Sciatic nerve (tissue), 2 donors: ENCODE results near the gene CALD1. TPM values are rescaled to one million over a fixed set of nuclear protein-coding genes. Genes with fewer than 3 reads are reported as not detected.

ENCODE experiments used
- ATAC-seq: fragments of 200-7000 bp; cut with Tn5 transposase; one replicate; pipeline ENCODE4 v1.9.1; 2020; ENCODE audit warnings: mild to moderate bottlenecking, moderate library complexity
- DNase-seq: peaks from one replicate; pipeline ENCODE4 v3.0.0-alpha.2; 2020; ENCODE audit warnings: low spot score
- intact Hi-C: fragments of 100-400 bp; cut with DNase I; formaldehyde crosslinking; loops from one replicate; pipeline ENCODE4 v1.14.2; 2022
- total RNA-seq: library from RNA; stranded (reverse); fragmentation: NEBNext Ultra II Directional; extraction: Animal tissue kit (Norgen Biotek cat#: 25700); gene quantifications from one replicate; pipeline ENCODE4 v1.2.1, GENCODE V29; 2021
- donor health status: DM: no; HTN: no; CAD: no.
- donor health status: DM: no; HTN: no; CAD: no.

The CALD1 gene
- total RNA-seq, 1 donor from 2014 or later, result 534 TPM

DNA sequence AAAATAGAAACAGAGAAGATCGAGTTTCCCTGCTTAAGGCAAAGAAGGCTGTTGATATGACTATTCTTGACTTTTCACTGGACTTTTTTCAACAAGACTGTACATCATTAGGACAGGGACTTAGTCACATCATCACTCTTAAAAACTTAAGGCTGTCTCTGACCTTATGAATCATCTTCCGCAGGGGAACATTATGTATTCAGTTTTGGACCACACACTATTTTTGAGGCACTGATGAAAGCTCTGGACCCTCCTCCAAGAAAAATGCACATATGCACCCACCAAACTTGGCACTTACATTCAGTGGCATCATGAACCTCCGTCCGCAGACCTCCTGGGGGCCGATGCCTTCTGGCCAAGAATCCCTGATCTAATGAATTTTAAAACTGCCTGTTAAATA, 96.4 kb downstream of the CALD1 start:
- no peak for DNase-seq
- peak; percentile 66 for ATAC-seq
- intact Hi-C loops, result no loop called here

DNA sequence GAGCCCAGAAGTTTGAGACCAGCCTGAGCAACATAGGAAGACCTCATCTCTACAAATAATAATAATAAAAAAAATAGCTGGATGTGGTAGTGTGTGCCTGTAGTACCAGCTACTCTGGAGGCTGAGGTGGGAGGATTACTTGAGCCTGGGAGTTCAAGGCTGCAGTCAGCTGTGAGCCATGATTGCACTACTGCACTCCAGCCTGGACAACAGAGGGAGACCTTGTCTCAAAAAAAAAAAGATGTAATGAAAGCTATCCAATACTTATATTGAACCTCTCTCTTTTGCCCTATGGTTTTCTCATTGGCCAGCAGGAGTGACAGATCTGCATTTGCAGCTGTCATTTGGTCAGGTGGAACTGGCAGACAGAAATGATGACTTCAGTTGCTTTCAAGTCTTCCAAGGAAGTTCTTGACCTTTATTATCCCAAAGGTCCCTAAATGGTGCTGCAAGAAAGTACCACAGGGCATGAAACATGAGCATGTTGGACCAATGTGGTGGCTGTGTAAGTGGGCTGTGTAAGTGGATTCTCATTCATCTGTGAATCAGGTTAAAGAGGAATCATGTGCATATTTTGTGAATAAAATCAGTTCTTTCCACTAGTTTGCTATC, 99.4 kb downstream of the CALD1 start:
- intact Hi-C loops, result no loop called here
- no peak for DNase-seq
- ATAC-seq, result no peak

DNA sequence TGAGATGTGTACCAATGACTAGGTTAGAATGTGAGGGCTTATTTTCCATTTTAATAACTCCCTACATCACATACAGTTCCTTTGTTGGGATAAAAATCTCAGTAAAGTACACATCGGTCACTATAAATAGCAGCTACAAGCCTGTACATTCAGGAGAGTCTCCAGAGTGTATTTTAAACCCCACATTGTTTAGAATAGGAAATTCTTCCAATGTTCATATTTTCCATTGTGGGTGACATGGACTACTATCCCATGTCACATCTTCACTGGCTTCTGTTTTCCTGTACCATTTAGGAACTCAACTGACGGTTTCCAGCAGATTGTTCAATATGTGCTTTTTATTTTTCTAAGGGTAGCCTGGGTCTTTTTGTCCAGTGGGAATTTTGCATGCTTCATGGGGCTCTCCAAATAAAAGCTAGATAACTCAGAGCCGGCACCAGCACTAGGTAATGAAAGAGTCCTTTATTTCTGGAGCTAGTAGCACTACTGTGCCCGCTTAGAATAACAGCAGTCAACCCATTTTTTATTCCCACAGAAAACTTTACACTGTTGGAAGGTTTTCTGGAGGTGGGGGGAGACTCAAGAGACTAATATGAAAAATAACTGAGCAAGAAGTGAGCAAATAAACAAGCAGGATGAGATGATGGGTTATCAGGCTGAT, 100.5 kb downstream of the CALD1 start:
- intact Hi-C loops, result no loop called here
- DNase-seq (no peak), ATAC-seq (no peak)

DNA sequence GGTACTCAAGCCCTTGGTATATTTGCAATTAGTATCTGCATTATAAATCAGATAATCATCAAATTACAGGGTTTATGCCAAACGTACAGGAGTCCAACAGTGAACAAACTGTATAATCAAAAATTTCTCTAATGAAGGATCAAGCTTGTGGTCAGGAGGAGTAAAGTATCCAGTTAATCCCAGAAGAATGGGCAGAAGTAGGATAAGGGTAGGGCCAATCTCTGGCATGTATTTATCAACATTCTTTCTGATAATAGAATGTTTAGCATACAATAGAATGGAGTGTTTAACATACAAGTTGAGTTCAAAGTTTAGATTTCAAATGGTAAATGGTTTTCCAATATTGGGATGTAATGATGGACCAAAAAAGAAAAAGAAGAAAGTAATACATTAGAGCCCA, 103.0 kb downstream of the CALD1 start:
- intact Hi-C loops, result no loop called here
- DNase-seq (no peak), ATAC-seq (no peak)

DNA sequence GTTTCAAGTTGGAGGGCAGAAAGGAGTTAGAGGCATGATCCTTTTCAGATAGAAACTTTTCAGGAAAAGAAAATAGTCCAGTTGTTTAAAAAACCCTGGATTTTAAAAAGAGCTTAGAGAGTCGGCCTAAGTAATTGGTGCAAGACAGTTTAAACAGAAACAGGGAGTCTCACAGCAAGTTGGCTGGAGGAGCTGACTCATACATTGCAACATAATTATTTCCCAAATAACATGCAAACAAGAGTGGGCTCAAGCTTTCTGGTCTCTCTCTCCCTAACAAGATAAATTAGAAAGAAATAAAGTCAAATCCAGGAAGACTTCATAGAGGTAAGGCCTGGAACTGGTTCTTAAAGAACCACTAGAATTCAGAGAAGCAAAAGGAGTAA, 106.5 kb downstream of the CALD1 start:
- DNase-seq (no peak), ATAC-seq (peak; percentile 63)
- intact Hi-C loops, result no loop called here

DNA sequence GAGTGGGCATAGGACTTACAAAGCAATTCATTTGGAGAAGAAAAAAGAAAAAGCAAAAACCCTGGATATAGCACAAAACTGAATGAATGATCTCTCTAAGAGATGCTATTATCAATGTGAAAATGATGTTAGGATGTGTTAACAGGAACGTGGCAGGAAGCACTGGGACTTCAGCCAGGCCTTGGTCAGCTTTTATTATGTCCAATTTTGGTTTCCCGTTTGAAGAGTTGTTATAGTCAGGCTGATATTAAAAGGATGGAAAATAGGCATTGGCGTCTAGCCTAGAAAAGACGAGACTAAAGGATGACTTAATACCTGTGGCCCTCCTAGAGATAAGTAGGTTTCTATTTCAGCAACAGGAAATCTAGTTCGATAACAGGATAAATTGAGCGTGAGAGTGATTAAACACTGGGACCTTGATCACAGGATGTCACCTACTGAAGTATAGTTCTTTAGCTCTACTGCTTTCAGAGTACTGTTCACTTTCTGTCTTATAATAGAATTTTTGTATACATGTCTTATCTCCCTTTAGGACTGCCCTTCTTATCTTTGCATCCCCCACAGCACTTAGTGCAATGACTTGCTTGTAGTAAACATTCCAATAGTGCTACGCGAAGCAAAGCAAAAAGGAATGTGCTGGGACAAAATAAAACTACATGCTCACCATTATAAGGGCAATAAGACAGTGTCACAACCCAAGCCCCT, 107.1 kb downstream of the CALD1 start:
- DNase-seq (peak; percentile 69), ATAC-seq (peak; percentile 14)
- intact Hi-C loops, result no loop called here

DNA sequence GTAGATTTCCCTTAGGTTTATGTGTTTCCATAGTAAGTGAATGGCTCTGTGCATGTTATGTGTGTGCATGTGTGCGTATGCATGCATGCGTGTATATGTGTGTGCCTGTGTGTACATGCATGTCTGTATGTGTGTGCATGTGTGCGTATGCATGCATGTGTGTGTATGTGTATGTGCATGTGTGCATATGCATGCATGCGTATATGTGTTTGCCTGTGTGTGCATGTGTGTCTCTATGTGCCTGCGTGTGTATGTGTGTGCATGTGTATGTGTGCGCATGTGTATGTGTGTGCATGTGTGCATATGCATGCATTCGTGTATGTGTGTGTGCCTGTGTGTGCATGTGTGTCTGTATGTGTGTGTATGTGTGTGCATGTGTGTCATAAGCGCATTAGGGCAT, 108.1 kb downstream of the CALD1 start:
- no peak for DNase-seq
- ATAC-seq, result no peak
- intact Hi-C loops, result no loop called here

DNA sequence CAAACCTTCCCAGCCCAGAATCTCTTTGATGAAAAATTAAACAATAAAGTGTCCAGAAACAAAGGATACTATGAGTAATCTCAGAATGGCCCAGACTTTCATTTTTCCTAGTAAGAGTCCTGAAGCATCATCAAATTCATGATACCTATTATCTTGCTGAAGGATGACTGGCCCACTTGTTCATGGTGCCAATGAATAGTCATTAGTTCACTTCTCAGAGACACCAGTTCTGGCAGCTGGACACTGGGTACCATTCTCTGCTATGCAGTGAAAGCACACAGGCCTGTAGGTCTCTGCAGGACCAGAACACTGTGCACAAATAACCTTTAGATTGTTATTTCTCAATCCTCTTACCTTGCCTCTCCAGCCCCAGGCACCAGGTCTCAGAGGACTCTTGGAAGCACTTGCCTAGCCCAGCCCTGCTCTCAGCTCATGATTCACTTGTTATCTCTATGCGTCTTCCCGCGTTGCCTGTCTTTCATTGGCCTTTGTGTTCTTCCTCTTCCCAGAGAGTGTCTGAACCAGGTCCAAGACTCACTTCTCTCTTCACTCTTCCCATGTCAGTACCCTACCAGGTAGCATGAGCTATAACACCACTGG, 108.8 kb downstream of the CALD1 start:
- no peak for DNase-seq
- intact Hi-C loops, result no loop called here
- ATAC-seq, result no peak

DNA sequence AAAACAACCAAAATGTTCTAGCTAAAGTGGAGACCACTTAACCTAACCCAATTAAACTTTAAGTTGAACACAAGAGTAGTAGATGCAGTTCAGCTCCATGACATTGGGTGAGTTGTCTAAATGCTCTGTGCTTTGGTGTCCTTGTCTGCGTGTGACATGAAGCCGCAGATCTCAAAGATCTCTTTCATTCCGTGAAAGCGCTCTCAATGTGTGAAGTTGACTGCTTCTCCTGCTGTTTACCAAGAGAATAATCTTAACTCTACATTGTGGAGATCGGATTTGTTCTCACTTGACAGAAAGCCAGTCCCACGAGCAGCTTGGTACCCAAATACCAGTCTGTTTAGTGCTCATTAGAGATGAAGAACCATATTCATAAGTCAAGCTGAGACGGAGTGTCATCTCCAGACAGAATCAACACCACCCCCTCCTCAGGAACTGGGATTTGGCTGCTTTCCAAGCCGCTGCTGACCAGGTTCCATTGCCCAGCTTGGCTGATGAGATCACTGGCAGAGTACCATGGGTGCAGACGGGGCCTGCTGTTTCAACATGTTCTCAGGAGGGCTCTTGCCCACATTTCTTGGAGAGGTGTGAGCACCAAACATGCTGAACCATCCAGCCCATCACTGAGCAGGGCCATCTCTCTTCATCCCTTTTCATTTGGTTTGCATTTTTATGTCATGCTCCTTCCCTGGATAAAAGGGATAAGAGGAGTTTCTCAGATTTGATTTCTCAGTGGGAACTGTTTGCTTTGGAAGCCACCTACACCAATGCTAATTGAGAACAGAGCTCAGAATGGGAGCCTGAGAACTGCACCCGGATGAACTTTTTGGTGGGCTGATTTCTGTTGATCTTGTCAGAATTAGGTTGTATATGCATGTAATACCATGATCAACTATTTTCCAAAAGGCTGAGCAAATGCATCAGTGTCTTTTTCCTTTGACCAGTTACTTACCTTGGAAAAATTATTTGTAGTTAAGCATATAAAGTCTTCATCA, 111.1 kb downstream of the CALD1 start:
- intact Hi-C loops, result no loop called here
- ATAC-seq (peak; percentile 14), DNase-seq (peak; percentile 78)

DNA sequence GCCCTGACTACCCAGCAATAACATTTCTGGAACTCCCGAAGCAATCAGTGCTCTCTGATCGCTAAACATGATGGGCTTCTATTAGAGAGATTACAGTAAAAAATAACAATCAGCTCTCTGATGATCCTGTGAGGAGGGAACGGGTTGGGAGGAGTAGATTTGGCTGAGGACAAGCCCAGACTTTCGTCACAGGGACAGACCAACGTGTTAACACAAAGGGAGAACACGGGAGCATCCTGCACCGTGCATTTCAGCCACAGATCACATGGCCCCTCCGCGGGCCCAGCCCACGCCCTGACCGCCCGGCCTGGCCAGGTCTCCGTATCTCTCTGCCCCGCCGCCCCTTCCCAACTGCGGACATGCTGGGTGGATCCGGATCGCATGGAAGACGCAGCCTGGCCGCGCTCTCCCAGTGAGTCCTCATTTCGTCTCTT, 111.8 kb downstream of the CALD1 start:
- intact Hi-C loops, result no loop called here
- ATAC-seq, result peak; percentile 96

DNA sequence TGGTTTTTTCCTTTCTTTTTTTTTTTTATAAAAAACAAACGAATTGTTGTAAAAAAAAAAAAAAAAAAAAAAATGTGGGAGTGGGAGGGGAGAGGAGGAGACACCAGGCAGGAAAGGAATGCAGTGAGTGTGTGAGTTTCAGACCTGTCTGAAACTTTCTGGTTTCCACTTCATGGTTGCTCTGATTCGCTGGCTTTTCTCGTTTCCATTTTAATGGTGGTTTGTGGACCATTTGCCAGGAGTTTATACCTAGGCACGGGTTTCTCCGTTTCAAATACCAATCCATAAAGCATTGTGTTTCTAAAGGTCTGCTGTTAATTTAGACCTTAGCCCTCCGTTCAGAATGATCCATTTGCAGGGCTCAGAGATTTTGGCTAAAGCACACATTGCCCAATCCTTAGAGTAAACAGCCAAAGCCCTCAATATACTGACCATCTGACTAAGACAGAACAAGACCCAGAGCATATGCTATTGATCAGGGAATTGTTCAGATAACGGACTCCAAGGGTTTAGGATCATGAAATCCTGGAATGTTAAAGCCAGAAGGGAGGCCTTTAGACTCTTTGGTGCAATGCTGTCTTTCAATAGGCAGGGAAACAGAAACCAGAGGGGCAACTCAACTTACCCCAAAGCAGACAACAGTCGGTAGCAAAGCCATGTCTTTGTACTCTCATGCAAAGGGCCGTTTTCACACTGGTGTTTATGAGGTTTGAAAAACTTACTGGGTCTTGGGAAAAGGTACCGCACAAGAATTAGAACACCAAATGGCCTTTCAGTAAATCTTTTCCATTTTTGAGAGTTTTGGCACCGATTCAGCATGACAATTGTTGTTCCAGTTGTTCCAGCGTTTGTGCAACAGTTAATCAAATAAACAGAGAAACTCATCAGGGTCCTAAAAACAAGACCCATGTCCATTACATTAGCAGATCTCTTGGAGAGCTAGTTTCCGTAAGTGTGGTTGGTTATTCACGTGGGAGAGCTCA, 112.6 kb downstream of the CALD1 start:
- no peak for DNase-seq

More for the DNA sequence above, 111.8 kb downstream of the CALD1 start:
- peak; percentile 90 for DNase-seq

DNA sequence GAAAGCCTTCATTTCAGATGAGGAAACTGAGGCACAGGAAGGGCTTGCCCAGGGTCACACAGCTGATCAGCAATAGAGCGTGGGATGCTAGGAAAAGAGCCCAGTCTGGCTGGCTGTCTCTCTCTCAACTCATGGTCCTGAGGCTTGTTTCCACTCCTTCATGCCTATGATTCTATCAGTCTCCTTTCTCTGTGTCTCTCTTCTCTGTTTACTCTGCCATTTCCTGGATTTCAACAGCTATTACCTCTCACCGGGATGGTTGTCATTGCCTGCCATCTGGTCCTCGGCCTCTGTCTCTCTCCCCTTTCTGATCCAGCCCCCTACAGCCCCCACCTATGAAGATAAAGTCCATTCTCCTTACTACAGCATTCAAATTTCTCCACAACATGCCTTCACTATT, 113.5 kb downstream of the CALD1 start:
- ATAC-seq, result no peak
- DNase-seq, result no peak
- intact Hi-C loops, result no loop called here

More for the DNA sequence above, 112.6 kb downstream of the CALD1 start:
- ATAC-seq, result peak; percentile 75
- intact Hi-C loops, result no loop called here

DNA sequence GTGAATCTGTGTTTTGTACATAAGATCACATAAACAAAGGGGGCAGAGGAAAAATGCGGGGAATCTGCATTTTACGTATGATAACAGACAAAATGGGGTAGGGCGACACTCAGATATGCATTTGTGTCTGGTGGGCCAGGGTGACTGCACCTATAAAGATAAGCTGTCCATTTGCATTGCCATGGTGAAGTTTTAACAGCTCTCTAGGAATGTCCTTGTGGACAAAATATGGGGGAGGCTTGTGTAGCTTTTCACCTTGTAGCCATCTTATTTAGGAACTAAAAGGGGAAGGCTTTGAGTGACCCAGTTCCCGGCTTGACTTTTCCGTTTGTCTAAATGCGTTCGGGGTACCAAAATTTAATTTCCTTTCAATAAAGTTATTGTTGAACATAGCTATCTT, 114.5 kb downstream of the CALD1 start:
- intact Hi-C loops, result no loop called here
- ATAC-seq, result no peak
- DNase-seq, result no peak

DNA sequence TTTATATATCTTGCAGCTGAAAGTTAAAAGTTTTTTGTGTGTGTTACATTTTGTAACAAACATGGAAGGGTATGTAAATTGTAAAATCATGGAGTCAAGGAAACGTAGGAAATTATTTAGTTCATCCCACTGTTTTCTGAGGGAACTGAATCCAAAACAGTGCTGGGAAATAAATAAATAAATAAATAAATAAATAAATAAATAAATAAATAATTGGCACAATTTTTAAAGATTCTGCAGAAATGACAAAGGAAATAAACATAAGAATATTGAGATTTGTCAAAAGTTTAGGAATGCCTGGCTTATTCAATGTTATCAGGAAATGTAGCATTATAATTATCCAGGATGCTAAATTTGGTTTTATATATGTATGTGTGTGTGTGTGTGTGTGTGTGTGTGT, 115.5 kb downstream of the CALD1 start:
- no peak for DNase-seq
- intact Hi-C loops, result no loop called here
- no peak for ATAC-seq

DNA sequence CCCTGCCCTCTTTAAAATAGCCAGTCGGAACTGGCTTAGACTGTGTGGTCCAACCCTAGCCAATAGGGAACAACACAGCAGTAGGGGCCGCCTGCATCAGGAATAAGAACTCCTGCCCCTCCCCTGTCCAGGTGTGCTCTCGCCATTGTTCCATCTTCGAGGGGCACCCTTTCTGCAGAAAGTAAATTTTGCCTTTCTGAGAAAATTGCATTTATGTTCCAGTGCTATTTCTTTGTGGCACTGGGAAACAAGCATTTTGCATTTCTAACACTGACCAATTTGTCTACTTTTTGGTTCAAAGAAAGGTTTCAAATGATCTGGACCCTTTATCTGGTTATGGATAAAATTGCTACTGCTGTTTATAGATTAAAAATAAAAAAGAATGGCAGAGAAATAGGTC, 116.6 kb downstream of the CALD1 start:
- intact Hi-C loops, result no loop called here
- no peak for DNase-seq
- no peak for ATAC-seq

DNA sequence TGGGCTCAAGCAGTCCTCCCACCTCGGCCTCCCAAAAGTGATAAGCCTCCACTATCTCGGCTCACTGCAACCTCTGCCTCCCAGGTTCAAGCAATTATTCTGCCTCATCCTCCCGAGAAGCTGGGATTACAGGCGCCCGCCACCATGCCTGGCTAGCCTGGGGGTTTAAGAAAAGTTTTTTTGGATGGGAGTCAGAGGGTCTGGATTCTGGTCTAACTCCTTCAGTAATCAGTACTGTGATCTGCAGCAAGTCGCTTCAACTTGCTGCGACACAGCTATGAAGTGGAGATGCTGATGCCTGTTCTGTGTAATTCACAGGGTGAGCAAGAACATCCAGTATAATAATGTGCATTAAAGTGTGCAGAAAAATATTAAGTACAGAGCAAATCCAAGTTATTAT, 118.5 kb downstream of the CALD1 start:
- DNase-seq, result no peak
- intact Hi-C loops, result no loop called here
- ATAC-seq, result no peak

DNA sequence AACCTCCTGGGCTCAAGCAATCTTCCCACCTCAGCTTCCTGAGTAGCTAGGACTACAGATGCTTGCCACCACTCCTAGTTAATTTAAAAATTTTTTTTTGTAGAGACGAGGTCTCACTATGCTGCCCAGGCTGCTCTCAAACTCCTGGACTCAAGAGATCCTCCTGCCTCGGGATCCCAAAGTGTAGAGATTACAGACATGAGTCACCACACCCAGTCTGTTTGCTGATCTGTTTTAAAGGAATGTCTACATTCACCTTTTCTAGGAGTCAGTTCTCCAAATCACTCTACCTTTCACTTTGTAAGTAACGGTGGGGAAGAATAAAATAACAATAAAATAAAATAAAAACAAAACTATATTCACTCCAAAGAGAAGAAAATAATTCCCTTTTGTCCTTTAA, 120.3 kb downstream of the CALD1 start:
- no peak for DNase-seq
- no peak for ATAC-seq
- intact Hi-C loops, result no loop called here
